WTC11 (cell line): ENCODE data around the gene EIF4G3. TPM values are rescaled to one million over a fixed set of nuclear protein-coding genes. Genes with fewer than 3 reads are reported as not detected.
"Not testable (repeated sequence)": the region's sequence is repeated elsewhere in the genome, so short reads cannot be mapped to it uniquely, and the experiment has no call there.

ENCODE experiments used
- ATAC-seq: fragments of 200-7000 bp; cut with Tn5 transposase; 2 replicates; pipeline ENCODE4 v1.10.0; 2021; ENCODE audit warnings: mild to moderate bottlenecking, moderate library complexity
- CTCF ChIA-PET: fragments of 300-600 bp; sonication (Branson Sonifier 250); formaldehyde crosslinking; loops from one replicate; lab custom pipeline; 2021; ENCODE audit warnings: antibody characterized with exemption; lab: Charles Lee
- POLR2A ChIA-PET: fragments of 350-600 bp; sonication (Branson Sonifier 250); formaldehyde crosslinking; loops from one replicate; lab custom pipeline; 2021; ENCODE audit warnings: antibody characterized with exemption; lab: Charles Lee
- DNase-seq: peaks from one replicate; pipeline ENCODE4 v3.0.0; 2021; ENCODE audit warnings: low spot score
- H3K27ac Mint-ChIP-seq: 2 replicates; pipeline ENCODE4 v1.8.0; 2021; ENCODE audit warnings: mixed read lengths
- H3K27me3 Mint-ChIP-seq: 2 replicates; pipeline ENCODE4 v1.8.0; 2021; ENCODE audit warnings: low read depth, mild to moderate bottlenecking, moderate library complexity, mixed read lengths
- H3K36me3 Mint-ChIP-seq: 2 replicates; pipeline ENCODE4 v1.8.0; 2021; ENCODE audit warnings: mixed read lengths
- H3K4me1 Mint-ChIP-seq: 2 replicates; pipeline ENCODE4 v1.8.0; 2022; ENCODE audit warnings: mixed read lengths
- H3K4me3 Mint-ChIP-seq: 2 replicates; pipeline ENCODE4 v1.8.0; 2021; ENCODE audit warnings: mild to moderate bottlenecking, moderate library complexity, mixed read lengths
- H3K9me3 Mint-ChIP-seq: 2 replicates; pipeline ENCODE4 v1.8.0; 2021; ENCODE audit warnings: mixed read lengths
- CREB1 ChIP-seq: sonication (generic); formaldehyde crosslinking; IDR thresholded peaks from 2 replicates; pipeline ENCODE4 v1.8.0; 2023; ENCODE audit warnings: mild to moderate bottlenecking, missing genetic modification reagents
- EMX1 ChIP-seq: fragments of 250-450 bp; sonication (Bioruptor Pico); IDR thresholded peaks from 2 replicates; pipeline ENCODE4 v1.8.0; 2021; ENCODE audit warnings: mild to moderate bottlenecking
- ESRRA ChIP-seq: sonication (generic); formaldehyde crosslinking; IDR thresholded peaks from 2 replicates; pipeline ENCODE4 v1.8.1; 2022; ENCODE audit warnings: mild to moderate bottlenecking, missing genetic modification reagents, borderline replicate concordance
- FOXJ3 ChIP-seq: sonication (generic); formaldehyde crosslinking; IDR thresholded peaks from 2 replicates; pipeline ENCODE4 v1.9.0; 2021; ENCODE audit warnings: missing genetic modification reagents, mild to moderate bottlenecking, borderline replicate concordance
- GABPB1 ChIP-seq: sonication (generic); formaldehyde crosslinking; IDR thresholded peaks from 2 replicates; pipeline ENCODE4 v1.8.1; 2023; ENCODE audit warnings: mild to moderate bottlenecking, missing genetic modification reagents
- NR3C1 ChIP-seq: sonication (generic); formaldehyde crosslinking; conservative IDR thresholded peaks from 2 replicates; pipeline ENCODE4 v1.8.1; 2023; ENCODE audit warnings: low read depth, mild to moderate bottlenecking, missing genetic modification reagents
- PRRX2 ChIP-seq: fragments of 250-450 bp; sonication (Bioruptor Pico); IDR thresholded peaks from 2 replicates; pipeline ENCODE4 v1.8.0; 2021; ENCODE audit warnings: mild to moderate bottlenecking
- TCF7 ChIP-seq: sonication (generic); formaldehyde crosslinking; IDR thresholded peaks from 2 replicates; pipeline ENCODE4 v1.8.0; 2022; ENCODE audit warnings: mild to moderate bottlenecking, low read depth, missing genetic modification reagents, moderate library complexity
- ZBTB21 ChIP-seq: sonication (generic); formaldehyde crosslinking; IDR thresholded peaks from 2 replicates; pipeline ENCODE4 v1.8.1; 2023; ENCODE audit warnings: mild to moderate bottlenecking, missing genetic modification reagents, borderline replicate concordance
- ZNF416 ChIP-seq: fragments of 250-450 bp; sonication (Bioruptor Pico); IDR thresholded peaks from 2 replicates; pipeline ENCODE4 v1.9.0; 2021; ENCODE audit warnings: mild to moderate bottlenecking, inconsistent platforms
- total RNA-seq: library from RNA; stranded (reverse); gene quantifications from 3 replicates; pipeline ENCODE4 v1.2.3, GENCODE V29; 2021
- TF ChIP-seq, protein P1 (sequence below): fragments of 250-450 bp; sonication (Bioruptor Pico); conservative IDR thresholded peaks from 2 replicates; pipeline ENCODE4 v1.9.0; 2021; ENCODE audit warnings: mild to moderate bottlenecking
- TF ChIP-seq, protein P2 (sequence below): fragments of 250-450 bp; sonication (Bioruptor Pico); IDR thresholded peaks from 2 replicates; pipeline ENCODE4 v1.9.0; 2021; ENCODE audit warnings: mild to moderate bottlenecking
- TF ChIP-seq, protein P3 (sequence below): fragments of 250-450 bp; sonication (Bioruptor Pico); IDR thresholded peaks from 2 replicates; pipeline ENCODE4 v1.9.0; 2021; ENCODE audit warnings: mild to moderate bottlenecking, borderline replicate concordance
- TF ChIP-seq, protein P4 (sequence below): sonication (generic); formaldehyde crosslinking; IDR thresholded peaks from 2 replicates; pipeline ENCODE4 v1.8.1; 2022; ENCODE audit warnings: missing genetic modification reagents, borderline replicate concordance

The EIF4G3 gene
- total RNA-seq, 1 experiment from 2014 or later = 77.7 TPM

DNA sequence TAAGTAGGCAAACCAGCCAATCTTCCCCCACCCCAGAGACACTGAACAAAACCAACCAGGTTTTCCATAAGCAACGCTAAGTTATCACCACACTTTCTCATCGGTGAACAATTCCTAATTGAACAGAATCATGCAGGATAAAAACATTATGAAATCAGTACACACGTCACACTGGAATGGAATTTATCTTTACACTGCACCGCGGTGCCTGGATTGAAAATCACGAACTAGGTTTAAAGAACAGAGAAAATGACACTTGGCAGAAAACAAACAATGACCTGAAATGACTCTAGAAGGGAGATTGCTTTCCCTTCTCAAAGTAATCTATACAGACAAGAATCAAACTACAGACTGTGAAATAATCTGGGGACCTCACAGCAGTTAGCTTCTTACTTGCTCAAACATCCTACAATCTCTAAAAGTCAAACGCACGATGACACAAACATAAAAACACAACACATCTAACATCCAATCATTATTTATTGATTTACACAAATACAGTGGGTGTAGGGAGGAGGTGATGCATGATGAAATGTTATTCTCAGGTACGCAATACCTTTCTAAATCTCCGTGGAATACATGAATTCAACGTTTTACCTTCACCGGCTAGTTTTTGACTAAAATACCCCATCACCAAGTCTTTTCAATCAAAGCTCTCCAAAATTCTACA lies 1.9 kb downstream of the EIF4G3 start:
- CTCF ChIA-PET = interaction anchor here (1.0 kb wide), 1 partner anchor 21 kb away, joined by 3 read pairs; no protein-coding TSS in a partner anchor
- peak; percentile 80 for TF ChIP-seq GABPB1
- TF ChIP-seq ESRRA (CRISPR knock-in tag) = no peak
- peaks cover 18% of the 10 kb centered on the region for H3K4me1 Mint-ChIP-seq
- H3K27ac Mint-ChIP-seq = peak overlapping the region; percentile 71
- H3K36me3 Mint-ChIP-seq = peaks cover 17% of the 10 kb centered on the region
- DNase-seq (no peak), ATAC-seq (no peak)
- peak overlapping the region; percentile 82 for H3K4me3 Mint-ChIP-seq
- H3K27me3 Mint-ChIP-seq = peaks cover 23% of the 10 kb centered on the region
- H3K9me3 Mint-ChIP-seq = no peaks in the 10 kb centered on the region
- POLR2A ChIA-PET = interaction anchor here (0.6 kb wide), 1 partner anchor 348 kb away, joined by 3 read pairs; no protein-coding TSS in a partner anchor

DNA sequence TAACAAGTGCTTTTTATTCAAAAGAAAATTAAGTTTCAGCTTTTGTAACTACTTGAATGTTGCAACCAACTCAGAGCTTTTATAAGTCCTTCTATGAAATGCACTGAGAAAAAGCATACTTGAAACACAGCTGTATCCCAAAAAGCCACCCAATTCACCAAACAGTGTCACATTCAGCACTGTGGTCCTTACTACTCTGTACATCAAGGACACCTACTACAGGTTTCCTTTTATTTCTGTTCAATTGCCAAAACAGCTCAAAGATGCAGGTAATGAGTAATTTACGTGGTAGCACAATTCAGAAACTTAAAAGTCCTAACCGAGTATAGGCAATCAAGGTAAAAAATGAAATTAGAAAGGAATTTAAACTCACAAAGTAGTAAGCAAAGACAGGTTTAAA lies 2.5 kb downstream of the EIF4G3 start:
- H3K36me3 Mint-ChIP-seq = peaks cover 20% of the 10 kb centered on the region
- H3K4me1 Mint-ChIP-seq = peaks cover 18% of the 10 kb centered on the region
- ChIA-PET CTCF (interaction anchor here (0.7 to 1.0 kb wide), 2 partner anchors 21 to 513 kb away, joined by 3 read pairs; partner anchors contain the start of gene DDOST), POLR2A (interaction anchor here (0.6 kb wide), 1 partner anchor 348 kb away, joined by 3 read pairs; no protein-coding TSS in a partner anchor)
- peak overlapping the region; percentile 71; the same call in 1 of the 2 replicates for H3K27ac Mint-ChIP-seq
- DNase-seq (no peak), ATAC-seq (no peak)
- no peaks in the 10 kb centered on the region for H3K9me3 Mint-ChIP-seq
- TF ChIP-seq NR3C1 (no peak), PRRX2 (CRISPR knock-in tag) (no peak), EMX1 (CRISPR knock-in tag) (no peak), CREB1 (no peak), TCF7 (no peak), ZNF416 (CRISPR knock-in tag) (no peak), ZBTB21 (no peak), FOXJ3 (CRISPR knock-in tag) (no peak)
- TF ChIP-seq, protein P1, sequence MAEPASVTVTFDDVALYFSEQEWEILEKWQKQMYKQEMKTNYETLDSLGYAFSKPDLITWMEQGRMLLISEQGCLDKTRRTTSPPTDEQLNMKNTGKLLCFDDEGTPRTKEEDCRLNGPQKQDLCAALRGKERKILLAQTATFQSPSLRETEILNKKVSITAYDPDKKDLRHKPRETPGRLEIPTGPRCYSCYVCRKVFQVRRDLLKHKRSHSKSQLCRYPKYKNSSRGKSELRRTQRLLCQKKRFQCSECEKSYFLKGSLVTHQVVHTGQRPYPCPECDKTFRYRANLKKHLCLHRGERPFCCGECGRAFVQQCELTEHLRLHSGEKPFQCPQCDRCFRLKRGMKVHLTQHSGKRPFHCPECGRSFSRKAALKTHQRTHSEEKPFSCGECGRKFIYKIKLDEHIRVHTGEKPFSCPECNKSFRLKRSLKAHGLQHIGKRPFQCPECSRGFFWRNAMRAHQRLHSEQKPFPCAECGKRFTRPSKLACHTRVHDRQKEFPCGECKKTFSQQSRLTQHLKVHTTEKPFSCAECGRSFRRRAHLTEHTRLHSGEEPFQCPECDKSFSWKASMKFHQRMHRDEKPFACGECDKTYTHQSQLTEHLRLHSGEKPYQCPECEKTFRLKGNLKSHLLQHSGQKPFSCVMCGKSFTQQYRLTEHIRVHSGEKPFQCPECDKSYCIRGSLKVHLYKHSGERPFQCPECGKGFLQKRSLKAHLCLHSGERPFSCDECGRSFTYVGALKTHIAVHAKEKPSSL = no peak
- TF ChIP-seq, protein P2, sequence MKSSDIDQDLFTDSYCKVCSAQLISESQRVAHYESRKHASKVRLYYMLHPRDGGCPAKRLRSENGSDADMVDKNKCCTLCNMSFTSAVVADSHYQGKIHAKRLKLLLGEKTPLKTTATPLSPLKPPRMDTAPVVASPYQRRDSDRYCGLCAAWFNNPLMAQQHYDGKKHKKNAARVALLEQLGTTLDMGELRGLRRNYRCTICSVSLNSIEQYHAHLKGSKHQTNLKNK (CRISPR knock-in tag) = no peak
- TF ChIP-seq, protein P3, sequence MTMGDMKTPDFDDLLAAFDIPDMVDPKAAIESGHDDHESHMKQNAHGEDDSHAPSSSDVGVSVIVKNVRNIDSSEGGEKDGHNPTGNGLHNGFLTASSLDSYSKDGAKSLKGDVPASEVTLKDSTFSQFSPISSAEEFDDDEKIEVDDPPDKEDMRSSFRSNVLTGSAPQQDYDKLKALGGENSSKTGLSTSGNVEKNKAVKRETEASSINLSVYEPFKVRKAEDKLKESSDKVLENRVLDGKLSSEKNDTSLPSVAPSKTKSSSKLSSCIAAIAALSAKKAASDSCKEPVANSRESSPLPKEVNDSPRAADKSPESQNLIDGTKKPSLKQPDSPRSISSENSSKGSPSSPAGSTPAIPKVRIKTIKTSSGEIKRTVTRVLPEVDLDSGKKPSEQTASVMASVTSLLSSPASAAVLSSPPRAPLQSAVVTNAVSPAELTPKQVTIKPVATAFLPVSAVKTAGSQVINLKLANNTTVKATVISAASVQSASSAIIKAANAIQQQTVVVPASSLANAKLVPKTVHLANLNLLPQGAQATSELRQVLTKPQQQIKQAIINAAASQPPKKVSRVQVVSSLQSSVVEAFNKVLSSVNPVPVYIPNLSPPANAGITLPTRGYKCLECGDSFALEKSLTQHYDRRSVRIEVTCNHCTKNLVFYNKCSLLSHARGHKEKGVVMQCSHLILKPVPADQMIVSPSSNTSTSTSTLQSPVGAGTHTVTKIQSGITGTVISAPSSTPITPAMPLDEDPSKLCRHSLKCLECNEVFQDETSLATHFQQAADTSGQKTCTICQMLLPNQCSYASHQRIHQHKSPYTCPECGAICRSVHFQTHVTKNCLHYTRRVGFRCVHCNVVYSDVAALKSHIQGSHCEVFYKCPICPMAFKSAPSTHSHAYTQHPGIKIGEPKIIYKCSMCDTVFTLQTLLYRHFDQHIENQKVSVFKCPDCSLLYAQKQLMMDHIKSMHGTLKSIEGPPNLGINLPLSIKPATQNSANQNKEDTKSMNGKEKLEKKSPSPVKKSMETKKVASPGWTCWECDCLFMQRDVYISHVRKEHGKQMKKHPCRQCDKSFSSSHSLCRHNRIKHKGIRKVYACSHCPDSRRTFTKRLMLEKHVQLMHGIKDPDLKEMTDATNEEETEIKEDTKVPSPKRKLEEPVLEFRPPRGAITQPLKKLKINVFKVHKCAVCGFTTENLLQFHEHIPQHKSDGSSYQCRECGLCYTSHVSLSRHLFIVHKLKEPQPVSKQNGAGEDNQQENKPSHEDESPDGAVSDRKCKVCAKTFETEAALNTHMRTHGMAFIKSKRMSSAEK (CRISPR knock-in tag) = no peak
- TF ChIP-seq, protein P4, sequence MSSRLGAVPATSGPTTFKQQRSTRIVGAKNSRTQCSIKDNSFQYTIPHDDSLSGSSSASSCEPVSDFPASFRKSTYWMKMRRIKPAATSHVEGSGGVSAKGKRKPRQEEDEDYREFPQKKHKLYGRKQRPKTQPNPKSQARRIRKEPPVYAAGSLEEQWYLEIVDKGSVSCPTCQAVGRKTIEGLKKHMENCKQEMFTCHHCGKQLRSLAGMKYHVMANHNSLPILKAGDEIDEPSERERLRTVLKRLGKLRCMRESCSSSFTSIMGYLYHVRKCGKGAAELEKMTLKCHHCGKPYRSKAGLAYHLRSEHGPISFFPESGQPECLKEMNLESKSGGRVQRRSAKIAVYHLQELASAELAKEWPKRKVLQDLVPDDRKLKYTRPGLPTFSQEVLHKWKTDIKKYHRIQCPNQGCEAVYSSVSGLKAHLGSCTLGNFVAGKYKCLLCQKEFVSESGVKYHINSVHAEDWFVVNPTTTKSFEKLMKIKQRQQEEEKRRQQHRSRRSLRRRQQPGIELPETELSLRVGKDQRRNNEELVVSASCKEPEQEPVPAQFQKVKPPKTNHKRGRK (CRISPR knock-in tag) = no peak
- peaks cover 21% of the 10 kb centered on the region for H3K27me3 Mint-ChIP-seq
- H3K4me3 Mint-ChIP-seq = peak overlapping the region; percentile 82

DNA sequence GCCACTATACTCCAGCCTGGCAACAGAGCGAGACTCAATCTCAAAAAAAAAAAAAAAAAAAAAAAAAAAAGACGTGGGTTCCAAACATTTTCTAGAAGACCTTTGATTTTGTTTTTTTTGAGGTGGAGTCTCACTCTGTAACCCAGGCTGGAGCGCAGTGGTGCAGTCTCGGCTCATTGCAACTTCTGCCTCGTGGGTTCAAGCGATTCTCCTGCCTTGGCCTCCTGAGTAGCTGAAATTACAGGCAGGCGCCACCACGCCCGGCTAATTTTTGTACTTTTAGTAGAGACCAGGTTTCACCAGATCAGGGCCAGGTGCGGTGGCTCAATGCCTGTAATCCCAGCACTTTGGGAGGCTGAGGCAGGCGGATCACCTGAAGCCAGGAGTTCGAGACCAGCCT lies 3.6 kb downstream of the EIF4G3 start:
- H3K4me3 Mint-ChIP-seq, ATAC-seq, H3K9me3 Mint-ChIP-seq, DNase-seq, POLR2A ChIA-PET, H3K27ac Mint-ChIP-seq: not testable (repeated sequence)
- H3K36me3 Mint-ChIP-seq = peaks cover 27% of the 10 kb centered on the region
- CTCF ChIA-PET = interaction anchor here (0.9 kb wide), 1 partner anchor 22 kb away, joined by 4 read pairs; no protein-coding TSS in a partner anchor
- H3K4me1 Mint-ChIP-seq = peaks cover 18% of the 10 kb centered on the region
- H3K27me3 Mint-ChIP-seq = peaks cover 11% of the 10 kb centered on the region

DNA sequence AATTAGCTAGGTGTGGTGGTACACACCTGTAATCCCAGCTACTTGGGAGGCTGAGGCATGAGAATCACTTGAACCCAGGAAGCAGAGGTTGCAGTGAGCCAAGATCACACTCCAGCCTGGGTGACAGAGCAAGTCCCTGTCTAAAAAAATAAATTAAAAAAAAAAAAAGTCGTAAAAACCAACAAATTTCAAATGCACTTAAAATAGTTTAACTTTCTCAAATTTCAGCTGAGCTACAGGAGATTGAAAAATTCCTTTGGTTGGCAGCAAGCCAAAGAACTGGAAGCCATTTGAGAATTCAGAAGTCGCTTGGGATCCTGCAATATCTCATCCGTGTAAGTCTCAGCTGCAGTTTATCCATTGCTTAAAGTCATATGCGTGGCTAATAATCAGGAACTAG lies 5.9 kb downstream of the EIF4G3 start:
- ChIA-PET POLR2A (interaction anchor here (0.8 to 1.5 kb wide), 2 partner anchors 19 to 384 kb away, joined by 3 read pairs; partner anchors contain the start of gene HP1BP3), CTCF (interaction anchor here (0.6 kb wide), 1 partner anchor 226 kb away, joined by 3 read pairs; no protein-coding TSS in a partner anchor)
- not testable (repeated sequence) for H3K4me3 Mint-ChIP-seq, H3K9me3 Mint-ChIP-seq, ATAC-seq, H3K27ac Mint-ChIP-seq, H3K27me3 Mint-ChIP-seq, DNase-seq
- H3K36me3 Mint-ChIP-seq = peaks cover 39% of the 10 kb centered on the region
- peaks cover 18% of the 10 kb centered on the region for H3K4me1 Mint-ChIP-seq
